ENCODE measurements around the gene CYFIP1. TPM values are rescaled to one million over a fixed set of nuclear protein-coding genes. Genes with fewer than 3 reads are reported as not detected.

The CYFIP1 gene
- total RNA-seq, 1 donor from 2014 or later = 35.6 TPM

- intact Hi-C loops (cut with DNase I) = loop anchor here (5.0 kb wide), 1 partner anchor 35 kb away; no protein-coding TSS in a partner anchor
- no peak for DNase-seq (ENCODE audit: low spot score)
Measured at GRCh38 chr15:22931784-22932536, 48.2 kb downstream of the CYFIP1 start.

- intact Hi-C loops (cut with DNase I) = loop anchor here (5.0 kb wide), 1 partner anchor 36 kb away; no protein-coding TSS in a partner anchor
- DNase-seq (ENCODE audit: low spot score) = no peak
Measured at GRCh38 chr15:22930782-22931484, 49.2 kb downstream of the CYFIP1 start.

GRCh38 chr15:22927761-22928160 lies 52.4 kb downstream of the CYFIP1 start:
- DNase-seq (ENCODE audit: low spot score) = no peak
- intact Hi-C loops (cut with DNase I) = no loop called here

- intact Hi-C loops (cut with DNase I) = no loop called here
- DNase-seq (ENCODE audit: low spot score) = no peak
Measured at GRCh38 chr15:22925875-22926274, 54.3 kb downstream of the CYFIP1 start.

GRCh38 chr15:22922003-22922402 lies 58.2 kb downstream of the CYFIP1 start:
- intact Hi-C loops (cut with DNase I) = no loop called here
- no peak for DNase-seq (ENCODE audit: low spot score)

- intact Hi-C loops (cut with DNase I) = no loop called here
Measured at GRCh38 chr15:22919171-22919570, 61.0 kb downstream of the CYFIP1 start.

GRCh38 chr15:22918596-22919140 lies 61.5 kb downstream of the CYFIP1 start:
- DNase-seq (ENCODE audit: low spot score) = no peak
- intact Hi-C loops (cut with DNase I) = no loop called here

More at GRCh38 chr15:22919171-22919570, 61.0 kb downstream of the CYFIP1 start:
- DNase-seq (ENCODE audit: low spot score) = no peak

- intact Hi-C loops (cut with DNase I) = no loop called here
- DNase-seq (ENCODE audit: low spot score) = no peak
Measured at GRCh38 chr15:22918056-22918455, 62.1 kb downstream of the CYFIP1 start.

GRCh38 chr15:22917556-22917955 lies 62.6 kb downstream of the CYFIP1 start:
- no peak for DNase-seq (ENCODE audit: low spot score)
- intact Hi-C loops (cut with DNase I) = no loop called here

- DNase-seq (ENCODE audit: low spot score) = no peak
- intact Hi-C loops (cut with DNase I) = no loop called here
Measured at GRCh38 chr15:22916606-22917350, 63.4 kb downstream of the CYFIP1 start.

- no peak for DNase-seq (ENCODE audit: low spot score)
- intact Hi-C loops (cut with DNase I) = no loop called here
Measured at GRCh38 chr15:22915866-22916515, 64.2 kb downstream of the CYFIP1 start.

GRCh38 chr15:22913646-22914380 lies 66.4 kb downstream of the CYFIP1 start:
- intact Hi-C loops (cut with DNase I) = no loop called here

GRCh38 chr15:22912256-22912655 lies 67.9 kb downstream of the CYFIP1 start:
- intact Hi-C loops (cut with DNase I) = no loop called here
- DNase-seq (ENCODE audit: low spot score) = no peak

More at GRCh38 chr15:22913646-22914380, 66.4 kb downstream of the CYFIP1 start:
- DNase-seq (ENCODE audit: low spot score) = no peak

GRCh38 chr15:22911306-22911705 lies 68.9 kb downstream of the CYFIP1 start:
- DNase-seq (ENCODE audit: low spot score) = no peak
- intact Hi-C loops (cut with DNase I) = no loop called here

GRCh38 chr15:22908830-22909229 lies 71.3 kb downstream of the CYFIP1 start:
- DNase-seq (ENCODE audit: low spot score) = no peak
- intact Hi-C loops (cut with DNase I) = no loop called here

- no peak for DNase-seq (ENCODE audit: low spot score)
- intact Hi-C loops (cut with DNase I) = no loop called here
Measured at GRCh38 chr15:22907161-22907950, 72.8 kb downstream of the CYFIP1 start.

- intact Hi-C loops (cut with DNase I) = no loop called here
- no peak for DNase-seq (ENCODE audit: low spot score)
Measured at GRCh38 chr15:22904736-22905135, 75.4 kb downstream of the CYFIP1 start.

- intact Hi-C loops (cut with DNase I) = no loop called here
- no peak for DNase-seq (ENCODE audit: low spot score)
Measured at GRCh38 chr15:22903961-22904534, 76.1 kb downstream of the CYFIP1 start.
